Smooth muscle cell (in vitro differentiated cells): ENCODE measurements around the gene PTGES2. TPM values are rescaled to one million over a fixed set of nuclear protein-coding genes. Genes with fewer than 3 reads are reported as not detected.

Experiments
- DNase-seq: peaks from one replicate; lab custom pipeline; 2025; ENCODE audit not compliant: unreplicated experiment; lab: John Stamatoyannopoulos, UW
- H2AFZ ChIP-seq: fragments of 200-600 bp; sonication (generic); 2 replicates; pipeline ENCODE4 v1.6.0; 2016; ENCODE audit warnings: antibody characterized with exemption, low read depth, mild to moderate bottlenecking
- H3F3A ChIP-seq: fragments of 200-600 bp; sonication (generic); 2 replicates; pipeline ENCODE4 v1.6.0; 2017; ENCODE audit warnings: antibody characterized with exemption, low read depth
- H3K27ac ChIP-seq: fragments of 200-600 bp; sonication (generic); 2 replicates; pipeline ENCODE4 v1.5.1; 2016; ENCODE audit warnings: low read depth, mild to moderate bottlenecking
- H3K27me3 ChIP-seq: fragments of 200-600 bp; sonication (generic); 2 replicates; pipeline ENCODE4 v1.6.1; 2016; ENCODE audit warnings: low read depth, mild to moderate bottlenecking
- H3K36me3 ChIP-seq: fragments of 200-600 bp; sonication (generic); 2 replicates; pipeline ENCODE4 v1.5.1; 2016; ENCODE audit warnings: low read depth
- H3K4me1 ChIP-seq: fragments of 200-600 bp; sonication (generic); 2 replicates; pipeline ENCODE4 v1.5.1; 2016; ENCODE audit warnings: low read depth
- H3K4me2 ChIP-seq: fragments of 200-600 bp; sonication (generic); 2 replicates; pipeline ENCODE4 v1.6.0; 2016; ENCODE audit warnings: mild to moderate bottlenecking
- H3K4me3 ChIP-seq: fragments of 200-600 bp; sonication (generic); 2 replicates; pipeline ENCODE4 v1.5.1; 2016; ENCODE audit warnings: mild to moderate bottlenecking
- H3K79me2 ChIP-seq: fragments of 200-600 bp; sonication (generic); 2 replicates; pipeline ENCODE4 v1.6.0; 2016; ENCODE audit warnings: low read depth, mild to moderate bottlenecking
- H3K9ac ChIP-seq: fragments of 200-600 bp; sonication (generic); 2 replicates; pipeline ENCODE4 v1.6.0; 2016; ENCODE audit warnings: low read depth
- H3K9me3 ChIP-seq: fragments of 200-600 bp; sonication (generic); replicated peaks from 2 replicates; pipeline ENCODE4 v1.5.1; 2016; ENCODE audit warnings: low read depth
- H4K20me1 ChIP-seq: fragments of 200-600 bp; sonication (generic); 2 replicates; pipeline ENCODE4 v1.6.0; 2016; ENCODE audit warnings: low read depth
- CTCF ChIP-seq: fragments of 200-600 bp; sonication (generic); IDR thresholded peaks from 2 replicates; pipeline ENCODE4 v1.5.1; 2017; ENCODE audit warnings: borderline replicate concordance, mild to moderate bottlenecking, antibody characterized with exemption; ENCODE audit not compliant: insufficient read depth, poor library complexity, severe bottlenecking
- WGBS: methylation state at CpG from one replicate; pipeline ENCODE4 v1.1.7; 2016; ENCODE audit warnings: low lambda C conversion rate; 5-methylcytosine and 5-hydroxymethylcytosine counted together
- polyA plus RNA-seq: library from polyadenylated mRNA; unstranded; fragments of >200 nt; fragmentation: Nextera tagmentation; extraction: Ambion mirVana; gene quantifications from 2 replicates; pipeline ENCODE4 v1.2.1, GENCODE V29; 2016
- total RNA-seq: library from RNA; depleted of rRNA; stranded (reverse); fragments of >200 nt; gene quantifications from 2 replicates; pipeline ENCODE4 v1.2.3, GENCODE V29; 2014

PTGES2 gene
- total and polyA plus RNA-seq, 2 experiments from 2014 or later = 31.5 to 78.6 TPM

DNA sequence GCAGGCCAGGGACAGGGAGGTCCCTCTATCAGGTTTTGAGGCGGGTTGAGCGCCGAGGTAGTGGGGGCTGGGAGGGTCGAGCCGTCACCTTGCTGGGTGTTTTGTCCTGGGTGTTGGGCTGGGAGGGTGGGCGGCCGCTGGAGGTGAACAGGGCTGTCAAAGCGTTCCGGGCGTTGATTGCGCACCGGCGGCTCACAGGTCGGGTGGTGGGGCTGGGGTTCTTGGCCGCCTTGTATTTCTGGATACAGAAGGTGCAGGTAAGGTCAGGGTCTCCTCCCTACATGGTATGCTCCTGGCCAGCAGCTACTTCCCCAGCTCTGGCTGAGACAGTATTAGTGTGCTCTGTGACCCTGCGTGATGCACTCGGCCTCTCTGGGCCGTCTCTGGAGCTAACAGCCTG lies 38.6 kb upstream of the PTGES2 start:
- DNase-seq = no peak
- peaks cover 4% of the 10 kb centered on the region for H3K36me3 ChIP-seq
- 99% methylated on average over 18 of the region's 18 CpGs for WGBS
- peaks cover 15% of the 10 kb centered on the region for H4K20me1 ChIP-seq
- H3K27ac ChIP-seq = no peak overlapping the region
- no peaks in the 10 kb centered on the region for H3K9me3 ChIP-seq
- TF ChIP-seq CTCF = no peak
- no peak overlapping the region for H2AFZ ChIP-seq
- no peaks in the 10 kb centered on the region for H3K27me3 ChIP-seq
- H3K79me2 ChIP-seq = no peaks in the 10 kb centered on the region
- no peak overlapping the region for H3K4me3 ChIP-seq
- no peaks in the 10 kb centered on the region for H3K4me1 ChIP-seq
- H3K4me2 ChIP-seq = no peak overlapping the region
- H3K9ac ChIP-seq = no peak overlapping the region
- no peaks in the 10 kb centered on the region for H3F3A ChIP-seq

GRCh38 chr9:128164307-128164885 lies 36.9 kb upstream of the PTGES2 start:
- Histone ChIP-seq H3K4me2 (no peak overlapping the region), H3K4me3 (no peak overlapping the region), H3K79me2 (no peaks in the 10 kb centered on the region), H3K27ac (no peak overlapping the region), H3K9ac (no peak overlapping the region), H3K27me3 (no peaks in the 10 kb centered on the region), H4K20me1 (peaks cover 15% of the 10 kb centered on the region), H3K9me3 (no peaks in the 10 kb centered on the region), H3K36me3 (peaks cover 4% of the 10 kb centered on the region), H2AFZ (no peak overlapping the region), H3K4me1 (no peaks in the 10 kb centered on the region), H3F3A (no peaks in the 10 kb centered on the region)
- DNase-seq = no peak
- WGBS = 80% methylated on average over 14 of the region's 14 CpGs
- TF ChIP-seq CTCF = no peak

DNA sequence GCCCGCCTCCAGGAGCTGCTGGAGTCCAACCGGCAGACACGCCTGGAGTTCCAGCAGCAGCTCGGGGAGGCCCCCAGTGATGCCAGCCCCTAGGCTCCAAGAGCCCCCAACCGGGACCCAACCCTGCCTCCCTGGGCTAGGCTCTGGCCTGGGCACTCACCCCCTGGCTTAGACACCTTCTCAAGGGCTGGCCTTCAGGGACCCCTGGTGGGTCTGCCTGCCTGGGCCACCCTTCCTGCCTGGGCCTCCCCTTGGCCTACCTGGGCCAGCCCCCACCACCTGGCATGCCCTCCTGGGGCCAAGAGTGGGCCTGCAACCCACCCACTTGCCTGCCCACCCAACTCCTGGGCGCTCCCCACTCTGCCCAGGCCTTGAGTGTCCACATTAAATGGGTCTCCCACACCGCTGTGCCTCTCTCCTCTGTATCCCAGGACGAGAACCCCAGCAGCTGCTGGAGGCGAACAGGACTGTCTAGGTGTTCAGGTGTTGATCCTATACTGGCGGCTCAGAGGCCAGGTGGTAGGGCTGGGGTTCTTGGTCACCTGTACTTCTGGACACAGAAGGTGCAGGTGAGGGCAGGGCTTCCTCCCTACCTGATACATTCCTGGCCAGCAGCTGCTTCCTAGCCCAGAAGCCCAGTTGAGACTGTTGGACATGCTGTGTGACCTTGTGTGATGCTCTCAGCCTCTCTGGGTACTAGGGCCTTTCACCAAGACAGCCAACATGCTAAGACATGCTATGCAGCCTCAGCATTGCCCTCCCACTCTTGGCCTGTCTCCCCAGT lies 36.2 kb upstream of the PTGES2 start:
- no peaks in the 10 kb centered on the region for H3K27me3 ChIP-seq
- no peak for DNase-seq
- H3K9ac ChIP-seq = no peak overlapping the region
- no peaks in the 10 kb centered on the region for H3K4me1 ChIP-seq
- no peak overlapping the region for H2AFZ ChIP-seq
- WGBS = over 99% methylated on average over 10 of the region's 10 CpGs
- peaks cover 14% of the 10 kb centered on the region for H4K20me1 ChIP-seq
- TF ChIP-seq CTCF = no peak
- no peak overlapping the region for H3K4me3 ChIP-seq
- H3F3A ChIP-seq = no peaks in the 10 kb centered on the region
- no peak overlapping the region for H3K4me2 ChIP-seq
- no peak overlapping the region for H3K27ac ChIP-seq
- no peaks in the 10 kb centered on the region for H3K9me3 ChIP-seq
- no peaks in the 10 kb centered on the region for H3K79me2 ChIP-seq
- peaks cover 2% of the 10 kb centered on the region for H3K36me3 ChIP-seq
